ENCODE measurements around the gene LSAMP. TPM values are rescaled to one million over a fixed set of nuclear protein-coding genes. Genes with fewer than 3 reads are reported as not detected.

LSAMP gene
- total and polyA plus RNA-seq, 2 experiments from 2014 or later, result 2.0 to 2.9 TPM

- Histone ChIP-seq H3K27ac (ENCODE audit: low read depth) (no peak overlapping the region), H3K4me3 (no peak overlapping the region), H3F3A (replicated peaks; ENCODE audit: low read depth) (no peaks in the 10 kb centered on the region), H3K36me3 (ENCODE audit: insufficient read depth) (no peaks in the 10 kb centered on the region), H3K4me1 (ENCODE audit: insufficient read depth) (peaks cover 16% of the 10 kb centered on the region), H3K79me2 (replicated peaks; ENCODE audit: insufficient read depth) (no peaks in the 10 kb centered on the region), H2AFZ (no peak overlapping the region), H3K27me3 (ENCODE audit: insufficient read depth) (no peaks in the 10 kb centered on the region), H3K9me2 (ENCODE audit: insufficient read depth) (peaks cover 2% of the 10 kb centered on the region; the same call in 1 of the 2 replicates), H4K20me1 (replicated peaks; ENCODE audit: insufficient read depth) (no peaks in the 10 kb centered on the region), H3K4me2 (no peak overlapping the region)
- no peak for ATAC-seq
- H3K27me3 Mint-ChIP-seq (ENCODE audit: insufficient read depth, low read depth, poor library complexity), result no peaks in the 10 kb centered on the region
- no peak for DNase-seq (ENCODE audit: low spot score)
- no peak overlapping the region for H3K4me3 Mint-ChIP-seq
- no peaks in the 10 kb centered on the region for H3K9me3 Mint-ChIP-seq
- peaks cover 13% of the 10 kb centered on the region for H3K4me1 Mint-ChIP-seq
- H3K36me3 Mint-ChIP-seq (ENCODE audit: low read depth), result no peaks in the 10 kb centered on the region
- H3K27ac Mint-ChIP-seq, result no peak overlapping the region
- TF ChIP-seq JUNB (IDR thresholded peaks at IDR 0.05; ENCODE audit: unreplicated experiment), result no peak
- TF ChIP-seq ZNF331 (CRISPR knock-in tag; IDR thresholded peaks at IDR 0.05; ENCODE audit: low read depth), result no peak
- TF ChIP-seq EZH2 (IDR thresholded peaks at IDR 0.05; ENCODE audit: low read depth, unreplicated experiment), result no peak
- TF ChIP-seq REST (IDR thresholded peaks at IDR 0.05; ENCODE audit: unreplicated experiment), result no peak
- TF ChIP-seq ZNF114 (CRISPR knock-in tag; IDR thresholded peaks at IDR 0.05), result no peak
- no peak for TF ChIP-seq EZH2phosphoT487 (IDR thresholded peaks at IDR 0.05; ENCODE audit: unreplicated experiment)
- TF ChIP-seq NANOG (IDR thresholded peaks at IDR 0.05; ENCODE audit: borderline replicate concordance), result no peak
- TF ChIP-seq ZNF462 (CRISPR knock-in tag; IDR thresholded peaks at IDR 0.05), result no peak
- TF ChIP-seq CREB1 (CRISPR knock-in tag; IDR thresholded peaks at IDR 0.05; ENCODE audit: low read depth), result no peak
- no peak for TF ChIP-seq STAT1 (IDR thresholded peaks at IDR 0.05; ENCODE audit: unreplicated experiment)
Measured at GRCh38 chr3:116129187-116129946, 315.9 kb downstream of the LSAMP start.
